OCI-LY1 (cell line): ENCODE measurements around the gene PTPRD.

Source experiments
- H2AFZ ChIP-seq: fragments of 200-600 bp; sonication (generic), shearing (Covaris generic); 2 replicates; pipeline ENCODE4 v1.6.0; 2014; ENCODE audit warnings: antibody characterized with exemption, mild to moderate bottlenecking, low read length
- H3F3A ChIP-seq: fragments of 200-600 bp; sonication (generic), shearing (Covaris generic); 2 replicates; pipeline ENCODE4 v1.6.0; 2014; ENCODE audit warnings: mild to moderate bottlenecking, antibody characterized with exemption, low read length, moderate library complexity; ENCODE audit not compliant: insufficient read depth
- H3K27ac ChIP-seq: fragments of 200-600 bp; sonication (generic); 2 replicates; pipeline ENCODE4 v1.5.1; 2014; ENCODE audit warnings: low read length, mixed run types, mild to moderate bottlenecking, low read depth; ENCODE audit not compliant: poor library complexity, severe bottlenecking
- H3K27me3 ChIP-seq: fragments of 200-600 bp; sonication (generic); 2 replicates; pipeline ENCODE4 v1.6.0; 2014; ENCODE audit warnings: antibody characterized with exemption, mild to moderate bottlenecking, low read length, moderate library complexity; ENCODE audit not compliant: insufficient read depth
- H3K36me3 ChIP-seq: fragments of 200-600 bp; sonication (generic); 2 replicates; pipeline ENCODE4 v1.6.1; 2014; ENCODE audit warnings: mild to moderate bottlenecking, antibody characterized with exemption, low read length, moderate library complexity, mixed read lengths; ENCODE audit not compliant: insufficient read depth
- H3K4me1 ChIP-seq: fragments of 200-600 bp; sonication (generic); 2 replicates; pipeline ENCODE4 v1.5.1; 2014; ENCODE audit warnings: mild to moderate bottlenecking, low read length, moderate library complexity; ENCODE audit not compliant: insufficient read depth, severe bottlenecking
- H3K4me2 ChIP-seq: fragments of 200-600 bp; sonication (generic), shearing (Covaris generic); 2 replicates; pipeline ENCODE4 v1.6.1; 2014; ENCODE audit warnings: low read length
- H3K4me3 ChIP-seq: fragments of 200-600 bp; sonication (generic); 2 replicates; pipeline ENCODE4 v1.5.1; 2014; ENCODE audit warnings: low read length, low read depth, mild to moderate bottlenecking, mixed read lengths; ENCODE audit not compliant: poor library complexity, severe bottlenecking
- H3K79me2 ChIP-seq: fragments of 200-600 bp; shearing (Covaris generic); 2 replicates; pipeline ENCODE4 v1.6.1; 2016; ENCODE audit warnings: mixed run types, low read length, mixed read lengths; ENCODE audit not compliant: insufficient read depth
- H3K9ac ChIP-seq: fragments of 200-600 bp; sonication (generic), shearing (Covaris generic); 2 replicates; pipeline ENCODE4 v1.6.1; 2014; ENCODE audit warnings: mild to moderate bottlenecking, low read length, mixed read lengths
- H3K9me2 ChIP-seq: fragments of 200-600 bp; sonication (generic), shearing (Covaris generic); 2 replicates; pipeline ENCODE4 v1.6.1; 2014; ENCODE audit warnings: low read depth, mild to moderate bottlenecking, low read length, mixed read lengths
- H3K9me3 ChIP-seq: fragments of 200-600 bp; shearing (Covaris generic); 2 replicates; pipeline ENCODE4 v1.6.1; 2014; ENCODE audit warnings: low read length, mixed read lengths
- H4K20me1 ChIP-seq: fragments of 200-600 bp; sonication (generic), shearing (Covaris generic); 2 replicates; pipeline ENCODE4 v1.6.0; 2016; ENCODE audit warnings: mild to moderate bottlenecking, low read length; ENCODE audit not compliant: insufficient read depth
- CTCF ChIP-seq: fragments of 200-600 bp; sonication (generic), shearing (Covaris generic); IDR thresholded peaks from 2 replicates; pipeline ENCODE4 v1.5.1; 2017; ENCODE audit warnings: mild to moderate bottlenecking, antibody characterized with exemption, low read length, moderate library complexity, mixed read lengths
- EZH2 ChIP-seq: fragments of 200-600 bp; sonication (generic), shearing (Covaris generic); IDR thresholded peaks from 2 replicates; pipeline ENCODE4 v1.8.0; 2017; ENCODE audit warnings: borderline replicate concordance, mixed run types, mild to moderate bottlenecking, antibody characterized with exemption, low read length, moderate library complexity, mixed read lengths

PTPRD gene

GRCh38 chr9:8477450-8477849 is 2135.4 kb downstream of the PTPRD start:
- Histone ChIP-seq H3K4me2 (no peak overlapping the region), H4K20me1 (no peaks in the 10 kb centered on the region), H3K9ac (no peak overlapping the region), H3K27ac (no peak overlapping the region), H3K9me2 (no peaks in the 10 kb centered on the region), H3K4me3 (no peak overlapping the region), H2AFZ (no peak overlapping the region), H3K27me3 (no peaks in the 10 kb centered on the region), H3K36me3 (no peaks in the 10 kb centered on the region), H3F3A (no peaks in the 10 kb centered on the region), H3K79me2 (no peaks in the 10 kb centered on the region), H3K9me3 (no peaks in the 10 kb centered on the region), H3K4me1 (no peaks in the 10 kb centered on the region)
- no peak for TF ChIP-seq EZH2
- TF ChIP-seq CTCF: no peak

GRCh38 chr9:8474937-8475336 is 2137.9 kb downstream of the PTPRD start:
- Histone ChIP-seq H3K4me3 (no peak overlapping the region), H3K36me3 (no peaks in the 10 kb centered on the region), H4K20me1 (no peaks in the 10 kb centered on the region), H3K27me3 (no peaks in the 10 kb centered on the region), H3K9me2 (no peaks in the 10 kb centered on the region), H3K9me3 (no peaks in the 10 kb centered on the region), H3F3A (no peaks in the 10 kb centered on the region), H3K9ac (no peak overlapping the region), H2AFZ (no peak overlapping the region), H3K4me2 (no peak overlapping the region), H3K4me1 (no peaks in the 10 kb centered on the region), H3K27ac (no peak overlapping the region), H3K79me2 (no peaks in the 10 kb centered on the region)
- TF ChIP-seq CTCF: no peak
- TF ChIP-seq EZH2: no peak

GRCh38 chr9:8473244-8474020 is 2139.4 kb downstream of the PTPRD start:
- H3K9me2 ChIP-seq: no peaks in the 10 kb centered on the region
- H3K4me1 ChIP-seq: no peaks in the 10 kb centered on the region
- no peak overlapping the region for H3K4me2 ChIP-seq
- H3K27ac ChIP-seq: no peak overlapping the region
- no peaks in the 10 kb centered on the region for H3K27me3 ChIP-seq
- no peak overlapping the region for H2AFZ ChIP-seq
- TF ChIP-seq EZH2 (no peak), CTCF (no peak)
- H4K20me1 ChIP-seq: no peaks in the 10 kb centered on the region
- H3K9me3 ChIP-seq: no peaks in the 10 kb centered on the region
- no peaks in the 10 kb centered on the region for H3F3A ChIP-seq
- H3K79me2 ChIP-seq: no peaks in the 10 kb centered on the region
- H3K4me3 ChIP-seq: no peak overlapping the region
- no peak overlapping the region for H3K9ac ChIP-seq
- no peaks in the 10 kb centered on the region for H3K36me3 ChIP-seq
